ENCODE data around the gene VAV1. TPM values are rescaled to one million over a fixed set of nuclear protein-coding genes. Genes with fewer than 3 reads are reported as not detected.

Gene VAV1
- total and polyA plus RNA-seq, 9 donors, result 0.71 to 5.0 (median 2.0) TPM

DNA sequence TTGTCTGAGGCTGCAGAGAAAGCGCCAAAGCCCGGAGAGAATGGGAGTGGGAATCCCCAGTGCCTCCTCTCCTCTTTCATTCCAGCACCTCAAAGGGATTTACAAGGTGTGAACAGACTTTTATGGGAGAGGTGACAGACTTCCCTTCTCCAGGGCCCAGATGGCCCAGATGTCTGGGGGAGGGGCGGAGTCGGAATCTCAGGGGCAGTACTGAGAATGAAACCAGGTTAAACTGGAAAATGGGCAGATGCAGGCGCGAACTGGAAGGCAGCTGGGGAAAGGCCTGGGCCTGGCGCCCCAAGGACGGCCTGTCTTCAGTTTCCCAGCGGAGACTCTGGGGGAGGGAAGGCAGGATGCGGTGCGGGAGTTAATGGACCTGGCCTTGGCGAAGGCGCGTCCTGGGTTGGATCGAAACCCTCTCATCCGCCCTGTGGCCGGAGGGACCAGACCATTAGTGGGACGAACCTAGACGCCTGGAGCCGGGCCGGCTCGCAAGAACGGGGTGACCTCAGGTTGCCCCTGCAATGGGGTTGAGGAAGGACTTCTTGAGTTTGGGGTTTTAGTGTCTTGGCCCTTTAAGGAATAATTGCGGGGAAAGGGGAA is 33.6 kb upstream of the VAV1 start:
- intact Hi-C loops (cut with DNase I), result no loop called here
- Histone ChIP-seq H3K4me3 (peak overlapping the region; percentile 31), H3K36me3 (no peaks in the 10 kb centered on the region), H3K9me3 (no peaks in the 10 kb centered on the region), H3K27me3 (no peaks in the 10 kb centered on the region), H3K4me1 (ENCODE audit: insufficient read depth) (peaks cover 20% of the 10 kb centered on the region), H3K27ac (peak overlapping the region; percentile 86 to 89)
- peak; percentile 67 to 80 (median 75) for DNase-seq
- TF ChIP-seq POLR2A (IDR thresholded peaks at IDR 0.05) (peak; percentile 1), CTCF (IDR thresholded peaks at IDR 0.05) (no peak)
- WGBS, 3 donors, result 4 to 6% (median 6%) methylated on average over 24 of the region's 24 CpGs

GRCh38 chr19:6739390-6739882 is 33.1 kb upstream of the VAV1 start, which contains the start of gene TRIP10:
TSS of gene TRIP10 (plus strand) at chr19:6739680. CDS start at chr19:6739762, 82 bp downstream.
- Histone ChIP-seq H3K4me3 (peak within 1 kb of the TSS; percentile 60), H3K4me1 (ENCODE audit: insufficient read depth) (peaks cover 25% of the 10 kb centered on the region), H3K36me3 (no peaks in the 10 kb centered on the region), H3K27ac (peak within 1 kb of the TSS; percentile 86 to 89), H3K9me3 (no peaks in the 10 kb centered on the region), H3K27me3 (no peaks in the 10 kb centered on the region)
- DNase-seq, result peak; percentile 83 to 93 (median 92)
- TF ChIP-seq CTCF (IDR thresholded peaks at IDR 0.05) (no peak), POLR2A (IDR thresholded peaks at IDR 0.05) (peak; percentile 65)
- WGBS, 3 donors, result 0 to 1% (median 0%) methylated on average over 22 to 47 of the region's 47 CpGs
- intact Hi-C loops (cut with DNase I), result no loop called here

- intact Hi-C loops (cut with DNase I), result loop anchor here in 1 of 4 donors (10.0 kb wide), 1 partner anchor 525 kb away; no protein-coding TSS in a partner anchor
- Histone ChIP-seq H3K27ac (peak overlapping the region; percentile 82 to 83), H3K36me3 (no peaks in the 10 kb centered on the region), H3K9me3 (no peaks in the 10 kb centered on the region), H3K4me3 (peak overlapping the region; percentile 60), H3K27me3 (no peaks in the 10 kb centered on the region), H3K4me1 (ENCODE audit: insufficient read depth) (peaks cover 29% of the 10 kb centered on the region)
- no peak for TF ChIP-seq CTCF (IDR thresholded peaks at IDR 0.05)
- no peak for TF ChIP-seq EP300 (IDR thresholded peaks at IDR 0.05)
- peak in 1 of 5 donors; percentile 53 for DNase-seq
- WGBS, 3 donors, result 0 to 1% (median 1%) methylated on average over 26 to 34 of the region's 34 CpGs
Measured at GRCh38 chr19:6739883-6740588, 32.5 kb upstream of the VAV1 start.

GRCh38 chr19:6740589-6741343 is 31.7 kb upstream of the VAV1 start:
- Histone ChIP-seq H3K4me1 (ENCODE audit: insufficient read depth) (peaks cover 29% of the 10 kb centered on the region), H3K27ac (peak overlapping the region; percentile 82 to 83), H3K27me3 (no peaks in the 10 kb centered on the region), H3K9me3 (no peaks in the 10 kb centered on the region), H3K4me3 (peak overlapping the region; percentile 60), H3K36me3 (no peaks in the 10 kb centered on the region)
- 1 to 2% (median 1%) methylated on average over 38 to 46 of the region's 46 CpGs for WGBS, 3 donors
- peak; percentile 28 for TF ChIP-seq POLR2A (IDR thresholded peaks at IDR 0.05)
- no peak for TF ChIP-seq CTCF (IDR thresholded peaks at IDR 0.05)
- TF ChIP-seq EP300 (IDR thresholded peaks at IDR 0.05), result peak; percentile 62
- DNase-seq, result peak; percentile 66 to 79 (median 77)
- intact Hi-C loops (cut with DNase I), result loop anchor here in 1 of 4 donors (10.0 kb wide), 1 partner anchor 526 kb away; no protein-coding TSS in a partner anchor

Data from ovary (tissue), 9 donors.